ENCODE measurements around the gene ANO9. TPM values are rescaled to one million over a fixed set of nuclear protein-coding genes. Genes with fewer than 3 reads are reported as not detected.
"Not testable (repeated sequence)": the region's sequence is repeated elsewhere in the genome, so short reads cannot be mapped to it uniquely, and the experiment has no call there.

ANO9 gene
- total RNA-seq, 1 donor from 2014 or later, result 0.83 TPM

GRCh38 chr11:437228-437870, 4.5 kb downstream of the ANO9 start:
- DNase-seq (ENCODE audit: low spot score) (no peak), ATAC-seq (no peak)

- ATAC-seq; DNase-seq (ENCODE audit: low spot score): not testable (repeated sequence)
Observed at GRCh38 chr11:434999-435740, 6.6 kb downstream of the ANO9 start.

DNA sequence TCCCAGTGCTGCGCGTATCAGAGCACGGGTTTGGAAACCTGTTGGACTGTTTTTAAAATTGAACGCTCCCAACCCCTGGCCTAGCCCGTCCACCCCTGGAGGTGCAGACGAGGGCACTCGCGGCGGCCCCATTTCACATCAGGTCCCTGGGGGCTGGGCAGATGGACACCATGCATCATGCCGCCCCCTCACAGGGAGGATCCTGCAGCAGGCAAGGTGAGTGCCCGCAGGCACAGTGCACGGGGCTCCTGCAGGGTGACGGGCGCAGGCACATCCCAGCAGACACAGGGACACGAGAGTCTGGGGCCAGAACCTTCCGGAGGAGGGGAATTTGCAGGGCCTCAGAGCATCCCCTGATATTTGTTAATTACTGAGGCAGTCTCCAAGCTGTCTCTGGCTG, 7.3 kb downstream of the ANO9 start:
- DNase-seq (ENCODE audit: low spot score) (no peak), ATAC-seq (no peak)

GRCh38 chr11:433641-434040, 8.2 kb downstream of the ANO9 start:
- no peak for ATAC-seq
- no peak for DNase-seq (ENCODE audit: low spot score)

DNA sequence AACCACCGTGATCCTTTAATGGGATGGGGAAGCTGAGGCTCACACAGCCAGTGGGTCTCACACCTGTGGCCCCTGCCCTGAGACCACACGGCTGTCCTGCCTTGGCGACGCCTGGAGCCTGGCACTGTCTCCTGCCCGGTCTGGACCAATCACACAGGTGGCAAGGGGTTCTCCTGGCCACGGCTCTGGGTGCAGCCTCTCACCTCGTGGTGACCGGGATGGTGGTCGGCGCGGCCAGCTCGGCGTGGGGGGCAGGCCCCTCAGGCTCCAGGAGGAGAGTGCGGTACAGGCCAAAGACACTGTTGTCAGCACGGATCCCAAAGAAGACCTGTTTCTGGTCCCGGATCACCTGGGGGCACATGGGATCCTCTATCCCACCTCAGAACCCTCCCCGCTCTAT, 8.7 kb downstream of the ANO9 start:
- DNase-seq (ENCODE audit: low spot score), result no peak
- no peak for ATAC-seq

- DNase-seq (ENCODE audit: low spot score), result no peak
- no peak for ATAC-seq
Observed at GRCh38 chr11:432501-433100, 9.2 kb downstream of the ANO9 start.

DNA sequence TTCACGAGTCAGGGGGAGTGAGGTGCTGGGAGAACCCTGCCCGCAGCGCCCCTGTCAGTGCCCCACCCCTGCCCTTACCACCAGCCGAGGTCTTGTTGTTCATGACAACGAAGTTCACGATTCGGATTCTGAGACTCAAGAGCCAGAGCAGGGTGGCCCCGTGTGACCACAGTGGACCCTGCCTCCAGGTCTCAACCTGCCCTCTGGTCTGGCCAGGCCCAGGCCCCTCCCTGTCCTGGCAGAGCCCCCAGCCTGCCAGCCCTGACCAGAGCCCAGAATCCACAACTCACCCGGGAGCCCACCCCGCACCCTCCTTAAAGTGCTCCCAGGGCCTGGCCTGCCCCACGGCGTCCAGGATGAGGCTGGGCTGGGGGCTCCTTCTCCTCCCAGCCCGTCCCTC, 9.9 kb downstream of the ANO9 start:
- no peak for DNase-seq (ENCODE audit: low spot score)
- ATAC-seq, result no peak

GRCh38 chr11:429931-430456, 11.8 kb downstream of the ANO9 start:
- ATAC-seq (no peak), DNase-seq (ENCODE audit: low spot score) (no peak)

DNA sequence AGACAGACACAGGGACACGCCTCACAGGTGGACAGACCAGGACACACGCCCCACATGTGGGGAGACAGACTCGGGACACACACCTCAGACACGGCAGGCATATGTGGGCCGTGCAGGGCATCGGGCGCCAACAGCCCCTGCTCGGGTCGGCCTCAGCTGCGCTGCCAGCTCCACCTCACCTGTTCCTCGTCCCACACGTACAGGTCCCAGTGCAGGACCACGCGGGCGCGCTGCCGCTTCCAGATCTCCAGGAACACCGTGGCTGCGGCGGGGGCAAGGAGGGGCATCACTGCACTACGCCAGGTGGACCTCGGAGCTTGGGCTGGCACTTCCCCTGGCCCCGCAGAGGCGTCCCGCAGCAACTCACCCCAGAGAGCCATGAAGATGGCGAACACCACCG, 12.4 kb downstream of the ANO9 start:
- ATAC-seq (no peak), DNase-seq (ENCODE audit: low spot score) (no peak)

GRCh38 chr11:428295-428694, 13.5 kb downstream of the ANO9 start:
- ATAC-seq (no peak), DNase-seq (ENCODE audit: low spot score) (no peak)

DNA sequence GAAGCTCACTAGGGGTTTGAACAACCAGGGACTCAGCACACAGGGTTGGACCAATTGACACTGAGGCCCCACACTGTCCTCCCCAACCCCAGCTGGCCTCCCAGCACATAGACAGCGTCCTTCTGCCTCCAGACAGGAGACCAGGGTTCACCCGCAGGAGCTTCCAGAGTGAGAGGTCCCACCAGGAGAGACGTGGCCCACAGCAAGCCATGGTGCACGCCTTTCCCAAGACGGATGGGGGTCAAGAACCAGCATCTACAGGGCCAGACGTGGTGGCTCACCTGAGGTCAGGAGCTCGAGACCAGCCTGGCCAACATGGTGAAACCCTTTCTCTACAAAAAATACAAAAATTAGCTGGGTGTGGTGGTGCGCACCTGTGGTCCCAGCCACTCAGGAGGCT, 15.0 kb downstream of the ANO9 start:
- ATAC-seq (no peak), DNase-seq (ENCODE audit: low spot score) (no peak)

- ATAC-seq (no peak), DNase-seq (ENCODE audit: low spot score) (no peak)
Observed at GRCh38 chr11:425301-425700, 16.5 kb downstream of the ANO9 start.

DNA sequence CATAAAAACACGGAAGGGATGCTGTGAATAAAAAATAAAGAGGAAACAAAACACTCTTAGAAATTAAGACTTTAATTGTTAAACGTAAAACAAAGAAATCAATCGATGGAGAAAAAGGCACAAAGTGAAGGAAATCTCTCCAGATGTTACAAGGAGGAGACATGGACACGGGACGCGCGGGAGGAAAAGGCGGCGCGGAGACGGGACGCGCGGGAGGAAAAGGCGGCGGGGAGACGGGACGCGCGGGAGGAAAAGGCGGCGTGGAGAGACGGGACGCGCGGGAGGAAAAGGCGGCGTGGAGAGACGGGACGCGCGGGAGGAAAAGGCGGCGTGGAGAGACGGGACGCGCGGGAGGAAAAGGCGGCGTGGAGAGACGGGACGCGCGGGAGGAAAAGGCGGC, 17.0 kb downstream of the ANO9 start:
- not testable (repeated sequence) for ATAC-seq; DNase-seq (ENCODE audit: low spot score)

DNA sequence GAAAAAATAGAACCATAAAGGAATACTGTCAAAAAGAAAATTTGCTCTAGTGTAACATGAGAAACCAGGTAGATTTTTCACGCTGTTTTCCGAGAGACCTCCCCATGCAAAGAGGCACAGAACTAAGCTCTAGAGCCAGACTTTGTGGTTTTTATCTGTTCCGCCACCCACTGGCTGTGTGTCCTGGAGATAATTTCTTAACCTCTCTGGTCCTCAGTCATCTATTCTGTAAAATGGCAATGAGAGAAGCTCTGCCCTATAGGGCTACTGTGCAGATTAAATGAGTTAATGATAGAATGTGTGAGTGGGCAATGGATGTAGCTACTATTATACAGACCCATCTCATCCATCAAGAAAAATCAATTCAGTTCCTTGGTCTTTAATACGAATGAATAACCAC, 17.6 kb downstream of the ANO9 start:
- no peak for DNase-seq (ENCODE audit: low spot score)
- ATAC-seq, result no peak

GRCh38 chr11:422249-422656, 19.6 kb downstream of the ANO9 start:
- DNase-seq (ENCODE audit: low spot score), result no peak
- ATAC-seq, result no peak

DNA sequence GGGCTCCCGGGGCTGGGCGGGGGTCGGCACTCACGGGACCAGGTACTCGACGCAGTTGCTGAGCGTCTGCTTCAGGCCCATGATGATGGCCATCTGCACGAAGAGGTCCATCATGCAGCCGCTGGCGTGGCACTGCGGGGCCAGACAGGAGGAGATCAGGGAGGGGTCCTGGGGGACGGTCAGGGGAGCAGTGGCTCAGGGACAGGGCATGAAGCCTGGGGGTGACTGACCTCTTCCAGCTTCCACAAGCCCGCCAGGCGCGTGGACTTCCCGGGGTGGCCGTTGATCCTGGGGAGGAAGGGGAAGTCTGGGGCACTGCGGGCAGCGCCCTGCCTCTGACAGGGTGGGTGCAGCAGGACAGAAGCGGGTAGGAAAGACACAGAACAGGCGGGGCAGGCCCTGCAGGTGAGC, 20.9 kb downstream of the ANO9 start:
- ATAC-seq, result no peak

DNA sequence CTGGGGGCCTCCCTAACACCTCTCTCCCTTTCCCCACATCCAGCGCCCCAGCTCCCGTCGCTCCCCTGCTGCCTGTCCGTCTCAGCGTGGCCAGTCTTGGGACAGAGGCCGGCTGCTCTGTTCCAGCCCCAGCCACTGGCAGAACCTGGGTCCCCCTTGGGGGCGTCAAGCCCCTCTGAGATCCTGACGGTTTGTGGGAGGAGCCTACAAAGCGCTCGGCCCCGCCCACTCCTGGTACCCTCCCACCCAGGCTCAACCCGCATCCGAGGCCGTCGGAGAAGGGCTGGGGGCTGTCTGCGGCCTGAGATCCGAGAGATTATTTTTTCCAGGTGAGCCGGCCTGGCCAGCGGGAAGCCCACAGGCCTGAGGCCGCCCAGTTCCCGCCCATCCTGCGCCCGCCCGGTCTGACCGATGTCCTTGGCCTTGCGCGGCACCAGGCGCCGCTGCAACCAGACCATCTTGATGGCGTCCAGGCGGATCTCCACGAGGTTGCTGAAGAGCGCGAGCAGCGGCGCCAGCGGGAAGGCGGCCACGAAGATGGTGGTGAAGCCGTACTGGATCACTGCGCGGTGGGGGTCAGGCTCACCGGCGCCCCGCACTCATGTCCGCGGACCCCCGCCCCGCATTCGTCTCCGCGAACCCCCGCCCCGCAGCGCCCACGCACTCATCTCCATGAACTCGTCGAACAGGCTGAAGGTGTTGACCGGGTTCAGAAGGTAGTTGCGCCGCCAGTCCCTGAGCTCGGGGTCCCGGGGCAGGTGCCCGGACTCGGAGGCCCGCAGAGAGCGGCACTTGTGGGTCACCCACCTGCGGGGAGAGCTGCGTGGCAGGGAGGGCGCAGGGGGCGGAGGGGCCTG, 21.5 kb downstream of the ANO9 start:
- no peak for DNase-seq (ENCODE audit: low spot score)

More for the DNA sequence above, 20.9 kb downstream of the ANO9 start:
- no peak for DNase-seq (ENCODE audit: low spot score)

DNA sequence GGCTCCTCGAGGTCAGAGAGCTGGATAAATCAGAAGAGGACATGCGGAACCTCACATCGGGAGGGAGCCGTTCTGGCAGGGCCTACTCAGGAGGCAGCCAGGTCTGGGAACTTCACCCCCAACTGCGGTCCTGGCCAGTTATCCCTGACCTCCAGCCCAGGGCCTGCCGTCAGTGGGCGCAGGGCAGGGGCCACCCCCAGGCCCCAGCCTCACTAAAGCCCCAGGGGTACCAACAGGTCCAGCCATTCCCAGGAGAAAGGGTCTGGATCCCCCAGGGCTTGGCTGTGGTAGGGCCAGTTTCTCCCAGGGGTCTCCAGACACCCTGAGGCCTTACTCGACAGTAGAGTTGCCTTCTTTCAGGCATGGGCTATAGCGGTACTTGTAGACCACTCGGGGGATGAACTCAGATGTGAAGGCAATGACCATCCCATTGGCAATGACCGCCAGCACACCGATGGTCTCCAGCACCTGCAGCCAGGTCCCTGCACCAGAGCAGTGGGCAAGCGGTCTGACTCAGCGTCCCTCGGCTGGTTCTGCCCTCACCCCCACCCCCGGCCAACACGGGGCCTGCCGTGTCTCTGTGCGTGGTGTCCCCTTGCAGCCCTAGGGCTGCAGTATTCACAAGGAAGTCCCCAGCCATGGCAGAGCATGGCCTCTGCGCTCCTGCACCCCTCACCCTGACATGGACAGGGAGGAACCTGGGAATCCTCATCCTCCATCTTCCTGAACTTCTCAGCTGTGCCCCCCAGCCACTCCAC, 22.4 kb downstream of the ANO9 start:
- no peak for ATAC-seq
- DNase-seq (ENCODE audit: low spot score), result no peak

More for the DNA sequence above, 21.5 kb downstream of the ANO9 start:
- ATAC-seq, result no peak

DNA sequence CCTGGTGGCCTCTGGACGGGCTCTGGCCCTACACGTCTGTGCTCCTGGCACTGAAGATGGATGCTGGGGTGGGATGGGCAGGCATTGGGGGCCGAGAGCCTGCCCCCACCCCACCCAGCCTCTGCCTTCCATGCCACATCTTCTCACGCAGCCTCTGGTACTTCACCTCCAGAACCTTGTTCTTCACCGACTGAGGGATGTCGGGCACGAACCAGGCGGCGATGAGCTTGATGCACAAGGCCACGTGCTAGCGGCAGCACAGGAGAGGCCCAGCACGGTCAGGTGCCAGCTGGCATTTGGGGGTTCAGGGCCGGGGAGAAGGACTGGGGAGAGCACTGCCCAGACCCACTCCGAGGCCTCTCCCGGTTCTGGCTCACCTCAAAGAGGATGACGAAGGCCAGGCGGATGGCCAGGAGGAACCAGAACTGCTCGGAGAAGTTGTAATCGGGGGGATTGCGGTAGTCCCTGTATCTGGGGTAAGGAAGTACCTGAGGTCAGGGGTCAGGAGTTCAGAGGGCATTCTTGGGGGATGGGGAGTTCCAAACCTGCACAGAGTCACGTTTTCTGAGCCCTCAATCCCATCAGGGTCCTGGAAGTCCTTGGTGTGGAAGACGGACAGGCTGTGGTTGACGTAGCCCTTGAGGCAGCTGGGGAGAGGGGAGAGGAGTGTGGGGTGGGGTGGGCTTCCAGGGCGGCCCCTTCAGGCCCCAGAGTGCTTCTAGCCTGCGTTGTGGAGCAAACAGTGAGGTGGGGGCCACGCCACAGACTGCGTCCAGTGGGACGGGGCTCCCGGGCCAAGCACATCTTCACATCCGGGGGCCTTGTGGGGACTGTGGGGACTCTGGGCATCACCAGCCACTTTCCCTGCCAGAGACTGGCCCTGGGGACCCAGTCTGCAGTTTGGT, 23.2 kb downstream of the ANO9 start:
- ATAC-seq, result no peak
- no peak for DNase-seq (ENCODE audit: low spot score)
